Gastroesophageal sphincter (tissue), 3 donors: ENCODE measurements around the gene GPANK1.

Experiments used
- POLR2A ChIP-seq, 2 donors: fragments of 450-650 bp; IDR thresholded peaks; one replicate each; pipeline ENCODE4 v1.6.1; 2017; ENCODE audit warnings: antibody characterized with exemption in 2 of 2, mild to moderate bottlenecking in 2 of 2, moderate library complexity in 1 of 2
- POLR2AphosphoS5 ChIP-seq: sonication (generic); formaldehyde crosslinking; IDR thresholded peaks from one replicate; pipeline ENCODE4 v1.6.1; 2017; ENCODE audit warnings: antibody characterized with exemption
- TF ChIP-seq, protein P1 (sequence below), 4 experiments: fragments of 200-600 bp in 2 of 4; fragments of 450-650 bp in 2 of 4; sonication (generic) in 1 of 4; IDR thresholded peaks; one replicate each; pipeline ENCODE4 v1.5.1; 2017 to 2019; ENCODE audit warnings: antibody characterized with exemption in 4 of 4, mild to moderate bottlenecking in 2 of 4, moderate library complexity in 2 of 4

GRCh38 chr6:31693535-31693934 is 28.7 kb upstream of the GPANK1 start:
- TF ChIP-seq POLR2AphosphoS5 (no peak), POLR2A (IDR thresholded peaks at IDR 0.05) (no peak)
- TF ChIP-seq, protein P1, sequence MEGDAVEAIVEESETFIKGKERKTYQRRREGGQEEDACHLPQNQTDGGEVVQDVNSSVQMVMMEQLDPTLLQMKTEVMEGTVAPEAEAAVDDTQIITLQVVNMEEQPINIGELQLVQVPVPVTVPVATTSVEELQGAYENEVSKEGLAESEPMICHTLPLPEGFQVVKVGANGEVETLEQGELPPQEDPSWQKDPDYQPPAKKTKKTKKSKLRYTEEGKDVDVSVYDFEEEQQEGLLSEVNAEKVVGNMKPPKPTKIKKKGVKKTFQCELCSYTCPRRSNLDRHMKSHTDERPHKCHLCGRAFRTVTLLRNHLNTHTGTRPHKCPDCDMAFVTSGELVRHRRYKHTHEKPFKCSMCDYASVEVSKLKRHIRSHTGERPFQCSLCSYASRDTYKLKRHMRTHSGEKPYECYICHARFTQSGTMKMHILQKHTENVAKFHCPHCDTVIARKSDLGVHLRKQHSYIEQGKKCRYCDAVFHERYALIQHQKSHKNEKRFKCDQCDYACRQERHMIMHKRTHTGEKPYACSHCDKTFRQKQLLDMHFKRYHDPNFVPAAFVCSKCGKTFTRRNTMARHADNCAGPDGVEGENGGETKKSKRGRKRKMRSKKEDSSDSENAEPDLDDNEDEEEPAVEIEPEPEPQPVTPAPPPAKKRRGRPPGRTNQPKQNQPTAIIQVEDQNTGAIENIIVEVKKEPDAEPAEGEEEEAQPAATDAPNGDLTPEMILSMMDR (IDR thresholded peaks at IDR 0.05), result no peak
